HEK293 (cell line): ENCODE data around the gene RFPL2.
"Not testable (repeated sequence)": the region's sequence is repeated elsewhere in the genome, so short reads cannot be mapped to it uniquely, and the experiment has no call there.

Source experiments
- CTCF ChIP-seq: fragments of 450-650 bp; formaldehyde crosslinking; IDR thresholded peaks from 2 replicates; pipeline ENCODE4 v1.5.1; 2016; ENCODE audit warnings: missing biosample characterization, missing genetic modification characterization
- KLF1 ChIP-seq: fragments of 450-650 bp; formaldehyde crosslinking; IDR thresholded peaks from 2 replicates; pipeline ENCODE4 v1.5.1; 2016; ENCODE audit warnings: missing biosample characterization, missing genetic modification characterization
- SALL2 ChIP-seq: fragments of 450-650 bp; formaldehyde crosslinking; IDR thresholded peaks from 2 replicates; pipeline ENCODE4 v1.5.0; 2017; ENCODE audit warnings: missing biosample characterization, mild to moderate bottlenecking, missing genetic modification characterization, borderline replicate concordance
- ZNF133 ChIP-seq: fragments of 450-650 bp; formaldehyde crosslinking; IDR thresholded peaks from 2 replicates; pipeline ENCODE4 v1.5.1; 2016; ENCODE audit warnings: missing biosample characterization, missing genetic modification characterization
- ZNF16 ChIP-seq: fragments of 450-650 bp; formaldehyde crosslinking; IDR thresholded peaks from 2 replicates; pipeline ENCODE4 v1.5.1; 2016; ENCODE audit warnings: low read depth, missing biosample characterization, missing genetic modification characterization
- ZNF175 ChIP-seq: fragments of 450-650 bp; formaldehyde crosslinking; IDR thresholded peaks from 2 replicates; pipeline ENCODE4 v1.5.1; 2016; ENCODE audit warnings: missing biosample characterization, missing genetic modification characterization
- ZNF184 ChIP-seq: fragments of 450-650 bp; IDR thresholded peaks from 2 replicates; pipeline ENCODE4 v1.5.1; 2018; ENCODE audit warnings: missing biosample characterization, mild to moderate bottlenecking, missing genetic modification characterization
- ZNF23 ChIP-seq: fragments of 450-650 bp; formaldehyde crosslinking; IDR thresholded peaks from 2 replicates; pipeline ENCODE4 v1.5.1; 2016; ENCODE audit warnings: missing biosample characterization, missing genetic modification characterization, borderline replicate concordance
- ZNF274 ChIP-seq, 2 experiments: fragments of 200-500 bp in 1 of 2; fragments of 450-650 bp in 1 of 2; sonication (Bioruptor generic) in 1 of 2; formaldehyde crosslinking in 1 of 2; IDR thresholded peaks; 2 replicates each; pipeline versions ENCODE4 v1.5.1 to v1.6.1; 2014 to 2016; ENCODE audit warnings: borderline replicate concordance in 1 of 2, inconsistent platforms in 1 of 2, low read length in 1 of 2, missing biosample characterization in 1 of 2, missing genetic modification characterization in 1 of 2
- ZNF624 ChIP-seq: fragments of 450-650 bp; formaldehyde crosslinking; IDR thresholded peaks from 2 replicates; pipeline ENCODE4 v1.5.1; 2017; ENCODE audit warnings: missing biosample characterization, missing genetic modification characterization
- ZNF664 ChIP-seq: fragments of 450-650 bp; formaldehyde crosslinking; IDR thresholded peaks from 2 replicates; pipeline ENCODE4 v1.5.1; 2016; ENCODE audit warnings: missing biosample characterization, missing genetic modification characterization
- ZNF670 ChIP-seq: fragments of 450-650 bp; formaldehyde crosslinking; IDR thresholded peaks from 2 replicates; pipeline ENCODE4 v1.5.1; 2016; ENCODE audit warnings: missing biosample characterization, missing genetic modification characterization, low read depth

GRCh38 chr22:32197553-32198226 lies 7.2 kb downstream of the RFPL2 start:
- TF ChIP-seq ZNF133 (tag by site-specific recombination); ZNF23; ZNF670 (tag by site-specific recombination); ZNF16 (tag by site-specific recombination); ZNF175; SALL2 (tag by site-specific recombination); CTCF (tag by site-specific recombination); ZNF664 (tag by site-specific recombination); ZNF624 (tag by site-specific recombination); ZNF274 (IDR thresholded peaks at IDR 0.05; ENCODE audit: low read length); ZNF274 (tag by site-specific recombination; IDR thresholded peaks at IDR 0.05; ENCODE audit: borderline replicate concordance); KLF1 (tag by site-specific recombination); ZNF184 (tag by site-specific recombination): not testable (repeated sequence)
